ENCODE measurements around the gene TP73. TPM values are rescaled to one million over a fixed set of nuclear protein-coding genes. Genes with fewer than 3 reads are reported as not detected.

TP73 gene
- total RNA-seq, 1 donor from 2014 or later, result not detected

GRCh38 chr1:3640121-3640837, 12.0 kb upstream of the TP73 start:
- Histone ChIP-seq H3K4me1 (no peaks in the 10 kb centered on the region), H3K4me3 (no peak overlapping the region), H3K36me3 (peaks cover 46 to 68% of the 10 kb centered on the region in 2 donors), H3K27ac (no peak overlapping the region), H3K9me3 (no peaks in the 10 kb centered on the region), H3K27me3 (no peaks in the 10 kb centered on the region)
- intact Hi-C loops (cut with DNase I), result no loop called here
- no peak for TF ChIP-seq CTCF (IDR thresholded peaks at IDR 0.05)
- DNase-seq (ENCODE audit: low spot score in 2 of 2), result no peak

- intact Hi-C loops (cut with DNase I), result no loop called here
- H3K4me1 ChIP-seq, result no peaks in the 10 kb centered on the region
- H3K4me3 ChIP-seq, result no peak overlapping the region
- no peak for TF ChIP-seq CTCF (IDR thresholded peaks at IDR 0.05)
- no peaks in the 10 kb centered on the region for H3K9me3 ChIP-seq
- no peaks in the 10 kb centered on the region for H3K27me3 ChIP-seq
- peaks cover 37 to 59% of the 10 kb centered on the region in 2 donors for H3K36me3 ChIP-seq
- no peak for DNase-seq (ENCODE audit: low spot score in 2 of 2)
- H3K27ac ChIP-seq, result no peak overlapping the region
These were observed 11.1 kb upstream of the TP73 start for GRCh38 chr1:3641046-3641760.

GRCh38 chr1:3641816-3642215, 10.5 kb upstream of the TP73 start:
- H3K36me3 ChIP-seq, result peaks cover 31 to 58% of the 10 kb centered on the region in 2 donors
- TF ChIP-seq CTCF (IDR thresholded peaks at IDR 0.05), result no peak
- intact Hi-C loops (cut with DNase I), result no loop called here
- no peak overlapping the region for H3K27ac ChIP-seq
- no peaks in the 10 kb centered on the region for H3K4me1 ChIP-seq
- no peak overlapping the region for H3K4me3 ChIP-seq
- no peaks in the 10 kb centered on the region for H3K27me3 ChIP-seq
- no peak for DNase-seq (ENCODE audit: low spot score in 2 of 2)
- H3K9me3 ChIP-seq, result no peaks in the 10 kb centered on the region

GRCh38 chr1:3642919-3643675, 9.2 kb upstream of the TP73 start:
- Histone ChIP-seq H3K36me3 (peaks cover 23 to 52% of the 10 kb centered on the region in 2 donors), H3K27me3 (no peaks in the 10 kb centered on the region), H3K4me1 (no peaks in the 10 kb centered on the region), H3K9me3 (no peaks in the 10 kb centered on the region), H3K27ac (no peak overlapping the region), H3K4me3 (no peak overlapping the region)
- no peak for DNase-seq (ENCODE audit: low spot score in 2 of 2)
- no peak for TF ChIP-seq CTCF (IDR thresholded peaks at IDR 0.05)
- intact Hi-C loops (cut with DNase I), result no loop called here

GRCh38 chr1:3644273-3644672, 8.0 kb upstream of the TP73 start:
- DNase-seq (ENCODE audit: low spot score in 2 of 2), result no peak
- Histone ChIP-seq H3K36me3 (peaks cover 13 to 40% of the 10 kb centered on the region in 2 donors), H3K27me3 (no peaks in the 10 kb centered on the region), H3K27ac (no peak overlapping the region), H3K9me3 (no peaks in the 10 kb centered on the region), H3K4me3 (no peak overlapping the region), H3K4me1 (peaks cover under 1 to 3% of the 10 kb centered on the region in 2 donors)
- TF ChIP-seq CTCF (IDR thresholded peaks at IDR 0.05), result no peak
- intact Hi-C loops (cut with DNase I), result no loop called here

Measured in ascending aorta (tissue), 2 donors.